ENCODE results near the gene MGMT.

DNA sequence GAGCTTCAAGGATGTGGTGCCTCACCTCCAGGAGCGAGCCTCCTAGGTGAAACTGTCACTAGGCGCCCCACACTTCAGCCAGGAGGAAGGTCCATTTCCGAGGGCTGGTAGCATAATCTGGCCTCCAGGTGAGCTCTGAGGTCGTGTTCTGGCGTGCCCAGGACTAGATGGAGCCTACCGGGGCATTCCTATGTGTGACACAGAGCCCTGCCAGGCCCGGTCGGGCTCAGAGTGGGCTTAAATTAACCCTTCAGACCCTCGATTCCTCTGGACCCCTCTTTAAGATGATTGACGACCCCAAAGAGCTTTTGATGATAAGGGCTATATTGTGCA is 263.9 kb downstream of the MGMT start:
- TF ChIP-seq POLR2A (IDR thresholded peaks at IDR 0.05): no peak
- TF ChIP-seq, protein P1, sequence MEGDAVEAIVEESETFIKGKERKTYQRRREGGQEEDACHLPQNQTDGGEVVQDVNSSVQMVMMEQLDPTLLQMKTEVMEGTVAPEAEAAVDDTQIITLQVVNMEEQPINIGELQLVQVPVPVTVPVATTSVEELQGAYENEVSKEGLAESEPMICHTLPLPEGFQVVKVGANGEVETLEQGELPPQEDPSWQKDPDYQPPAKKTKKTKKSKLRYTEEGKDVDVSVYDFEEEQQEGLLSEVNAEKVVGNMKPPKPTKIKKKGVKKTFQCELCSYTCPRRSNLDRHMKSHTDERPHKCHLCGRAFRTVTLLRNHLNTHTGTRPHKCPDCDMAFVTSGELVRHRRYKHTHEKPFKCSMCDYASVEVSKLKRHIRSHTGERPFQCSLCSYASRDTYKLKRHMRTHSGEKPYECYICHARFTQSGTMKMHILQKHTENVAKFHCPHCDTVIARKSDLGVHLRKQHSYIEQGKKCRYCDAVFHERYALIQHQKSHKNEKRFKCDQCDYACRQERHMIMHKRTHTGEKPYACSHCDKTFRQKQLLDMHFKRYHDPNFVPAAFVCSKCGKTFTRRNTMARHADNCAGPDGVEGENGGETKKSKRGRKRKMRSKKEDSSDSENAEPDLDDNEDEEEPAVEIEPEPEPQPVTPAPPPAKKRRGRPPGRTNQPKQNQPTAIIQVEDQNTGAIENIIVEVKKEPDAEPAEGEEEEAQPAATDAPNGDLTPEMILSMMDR (IDR thresholded peaks at IDR 0.05): no peak
